Measurements from ENCODE around the gene KCNA10. TPM values are rescaled to one million over a fixed set of nuclear protein-coding genes. Genes with fewer than 3 reads are reported as not detected.

Gene KCNA10
- total RNA-seq, 1 experiment from 2014 or later: not detected

GRCh38 chr1:110522560-110522959 is 3.6 kb upstream of the KCNA10 start:
- H4K5ac ChIP-seq (ENCODE audit: insufficient read length, low read depth, low read length): no peak overlapping the region
- no peak for DNase-seq
- no CpG with 5 or more reads among the region's 5 CpGs for WGBS (ENCODE audit: extremely low coverage, insufficient read length, low lambda C conversion rate)
- H3K56ac ChIP-seq (ENCODE audit: insufficient read length, low read depth, low read length): no peak overlapping the region
- H3K27me3 ChIP-seq (ENCODE audit: insufficient read depth, low read length): no peaks in the 10 kb centered on the region; the same call in 1 of the 2 replicates
- no peak overlapping the region for H2BK5ac ChIP-seq (ENCODE audit: insufficient read length, low read length)
- no peak overlapping the region for H2BK12ac ChIP-seq (ENCODE audit: insufficient read length, low read depth, low read length)
- no peak overlapping the region for H3K4ac ChIP-seq (ENCODE audit: low read depth, low read length)
- no peaks in the 10 kb centered on the region for H4K20me1 ChIP-seq (ENCODE audit: control insufficient read depth, insufficient read depth, insufficient read length)
- H2BK15ac ChIP-seq (ENCODE audit: low read depth, low read length): no peak overlapping the region
- H3K4me1 ChIP-seq (ENCODE audit: insufficient read depth, low read length): no peaks in the 10 kb centered on the region
- H3K18ac ChIP-seq (ENCODE audit: insufficient read length, low read depth, low read length): no peak overlapping the region
- no peak overlapping the region for H2AK5ac ChIP-seq (ENCODE audit: insufficient read length, low read length)
- Mint-ChIP-seq H3K4me1 (peaks cover 2 to 4% of the 10 kb centered on the region in 2 experiments; a peak in 1 of 4 replicates), H3K4me3 (no peak overlapping the region), H3K27me3 (ENCODE audit: low read depth) (peaks cover 69% of the 10 kb centered on the region), H3K9me3 (peaks cover 2 to 5% of the 10 kb centered on the region in 2 experiments; a peak in 3 of 5 replicates), H3K36me3 (ENCODE audit: insufficient read depth in 1 of 3, low read depth in 3 of 3) (peaks cover 0 to 2% (median 2%) of the 10 kb centered on the region in 3 experiments; a peak in 4 of 7 replicates), H3K27ac (no peak overlapping the region)
- H4K91ac ChIP-seq (ENCODE audit: insufficient read length, low read depth, low read length): no peak overlapping the region
- H3K9ac ChIP-seq (ENCODE audit: extremely low read depth, insufficient read length, low read length): no peak overlapping the region
- TF ChIP-seq CTCF (conservative IDR thresholded peaks at IDR 0.05): no peak
- H3K14ac ChIP-seq (ENCODE audit: insufficient read depth, low read length): no peak overlapping the region
- H2BK120ac ChIP-seq (ENCODE audit: low read depth, low read length, poor library complexity, severe bottlenecking): no peak overlapping the region
- no peak overlapping the region for H2AFZ ChIP-seq (ENCODE audit: low read length)
- H3K79me1 ChIP-seq (ENCODE audit: insufficient read depth, low read depth, low read length, poor library complexity, severe bottlenecking): no peaks in the 10 kb centered on the region
- no peaks in the 10 kb centered on the region for H3K23me2 ChIP-seq (ENCODE audit: insufficient read length, low read depth, low read length, poor library complexity, severe bottlenecking)
- no peak overlapping the region for H3K23ac ChIP-seq (ENCODE audit: insufficient read length, low read depth, low read length)
- no peak overlapping the region for H4K8ac ChIP-seq (replicated peaks; ENCODE audit: insufficient read length, low read depth, low read length)
- no peak overlapping the region for H3T11ph ChIP-seq (ENCODE audit: low read length)
- H3K9me3 ChIP-seq (ENCODE audit: control insufficient read depth, low read depth, low read length): no peaks in the 10 kb centered on the region
- no peak overlapping the region for H3K4me2 ChIP-seq (ENCODE audit: insufficient read depth, insufficient read length, low read length)
- no peaks in the 10 kb centered on the region for H3K79me2 ChIP-seq (ENCODE audit: insufficient read depth, low read length)
- no peak overlapping the region for H2BK20ac ChIP-seq (ENCODE audit: low read depth, low read length, poor library complexity, severe bottlenecking)
- H3K27ac ChIP-seq (ENCODE audit: insufficient read length, low read depth, low read length): no peak overlapping the region

Data from H9 (cell line).